Ureter (tissue), 1 donor: Measurements from ENCODE around the gene CABCOCO1. TPM values are rescaled to one million over a fixed set of nuclear protein-coding genes. Genes with fewer than 3 reads are reported as not detected.
"Not testable (repeated sequence)": the region's sequence is repeated elsewhere in the genome, so short reads cannot be mapped to it uniquely, and the experiment has no call there.

Source experiments
- DNase-seq: peaks from one replicate; pipeline ENCODE4 v3.0.0-alpha.2; 2020; ENCODE audit warnings: low spot score
- total RNA-seq: library from RNA; stranded (reverse); gene quantifications from one replicate; pipeline ENCODE4 v1.2.4, GENCODE V29; 2023
- donor health status: DM: yes; HTN: yes; CAD: no.

The CABCOCO1 gene
- total RNA-seq, 1 donor from 2014 or later: 1.0 TPM

DNA sequence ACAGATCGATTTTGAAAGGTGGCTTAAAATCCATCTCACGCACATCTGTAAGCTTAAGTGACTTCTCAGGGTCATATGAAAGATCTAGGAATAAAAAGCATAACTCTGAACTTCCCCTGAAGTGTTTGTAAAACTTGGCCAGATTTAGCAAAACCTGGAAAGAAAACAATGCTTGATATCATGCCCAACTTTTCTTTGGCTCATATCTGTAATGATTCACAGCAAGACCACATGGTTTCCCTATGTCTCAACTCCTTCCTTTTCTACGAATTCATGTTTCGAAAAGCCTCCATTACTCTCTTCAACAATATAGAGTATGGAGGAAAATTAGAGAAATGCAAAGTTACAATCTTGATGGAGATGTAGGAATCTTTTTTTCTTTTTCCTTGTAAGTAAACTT is 20.1 kb upstream of the CABCOCO1 start:
- DNase-seq: no peak

DNA sequence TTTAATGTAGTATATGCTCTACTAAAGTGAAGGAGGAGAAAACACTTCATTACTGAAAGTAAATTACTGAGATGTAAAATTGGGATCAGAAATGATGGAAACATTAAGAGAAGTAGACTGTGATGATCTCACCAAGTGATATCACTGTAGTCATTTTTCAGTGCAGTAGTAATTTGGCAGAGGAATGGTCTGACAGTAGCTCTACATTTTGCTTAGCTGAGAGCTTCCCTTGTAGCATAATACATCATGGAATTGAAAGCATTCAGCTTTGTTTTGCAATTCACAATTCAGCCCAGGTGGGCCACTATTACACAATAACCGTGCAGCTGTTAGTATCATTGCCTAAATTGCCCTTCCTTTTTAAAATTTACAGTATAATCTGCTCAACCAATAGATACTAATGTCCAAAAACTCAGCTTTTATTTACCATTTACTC is 19.4 kb upstream of the CABCOCO1 start:
- DNase-seq: no peak

DNA sequence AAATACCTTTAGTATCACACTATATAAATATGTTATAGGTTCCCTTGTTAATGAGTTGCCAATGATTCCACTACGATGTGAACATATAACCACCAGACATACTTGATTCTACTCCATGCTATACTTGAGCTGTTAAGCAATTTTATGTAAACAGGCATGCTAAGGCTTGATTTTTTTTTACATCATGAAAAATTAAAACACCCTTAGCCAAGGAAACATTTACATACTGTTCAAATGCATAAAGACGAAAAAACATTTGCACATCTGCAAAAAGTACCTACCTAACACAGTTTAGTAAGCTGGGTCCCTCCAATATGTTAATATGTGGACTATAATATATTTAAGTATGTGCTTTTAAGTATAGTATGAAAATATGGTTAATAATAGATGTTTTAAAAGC is 9.0 kb upstream of the CABCOCO1 start:
- no peak for DNase-seq

DNA sequence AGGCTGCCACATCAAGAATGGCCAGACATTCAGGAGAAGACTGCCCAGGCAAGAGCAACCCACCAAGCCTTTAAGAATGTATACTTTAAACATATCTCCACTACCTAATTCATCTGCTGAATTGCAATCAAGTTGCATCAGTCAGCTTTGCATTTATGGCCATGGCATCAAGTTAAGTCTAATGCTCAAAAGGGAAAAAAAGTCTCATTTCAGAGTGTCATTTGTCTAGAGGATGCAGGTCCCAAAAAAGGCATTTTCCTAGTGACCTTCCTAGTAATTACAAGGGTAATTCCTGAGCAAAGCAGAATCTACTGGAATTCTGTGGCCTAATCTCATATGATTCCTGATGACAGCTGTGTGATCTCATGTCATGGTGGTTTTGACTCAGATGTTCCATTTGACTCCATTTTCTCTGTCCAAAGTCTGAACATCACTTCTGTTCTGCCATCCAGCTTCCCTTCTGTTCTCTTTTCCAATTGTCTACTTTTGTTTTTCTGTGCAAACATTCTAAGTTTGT is 7.3 kb upstream of the CABCOCO1 start:
- DNase-seq: no peak

DNA sequence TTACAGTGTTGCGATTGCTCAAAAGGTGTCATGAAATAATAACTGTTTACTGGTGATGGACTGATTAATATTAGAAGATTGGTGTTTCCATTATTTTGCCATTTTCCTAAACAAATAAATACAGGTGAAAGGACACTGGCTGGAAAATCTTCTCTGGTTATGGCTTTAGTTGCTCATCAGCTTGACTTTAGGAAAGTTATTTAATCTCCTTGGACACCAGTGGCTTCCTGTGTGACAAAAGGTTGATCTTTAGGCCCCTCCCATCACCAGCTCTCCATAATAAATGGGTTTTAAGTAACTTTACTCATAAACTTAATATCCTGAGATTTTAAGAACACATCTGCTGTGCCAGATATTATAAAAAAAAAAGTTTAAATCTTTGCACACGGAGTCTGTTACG is 737 bp downstream of the CABCOCO1 start:
- no peak for DNase-seq

DNA sequence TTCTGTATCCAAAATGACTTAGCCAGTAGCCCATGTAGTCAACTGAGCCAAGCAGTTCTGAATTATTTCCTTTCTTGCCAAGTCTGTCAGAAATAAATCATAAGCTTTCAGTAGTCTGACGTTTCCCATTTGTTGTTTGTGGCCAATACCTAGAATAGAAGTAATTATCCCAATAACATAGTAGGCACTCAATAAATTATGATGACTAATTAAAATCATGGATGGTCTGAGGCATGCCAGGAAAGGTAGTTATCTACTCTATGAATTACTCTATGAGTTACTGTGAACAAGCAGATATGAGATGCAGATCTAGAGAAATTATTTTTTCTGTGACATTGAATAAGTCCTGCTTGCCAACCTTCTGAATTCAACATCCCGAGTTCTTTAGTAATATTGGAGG is 2.3 kb downstream of the CABCOCO1 start:
- DNase-seq: no peak

DNA sequence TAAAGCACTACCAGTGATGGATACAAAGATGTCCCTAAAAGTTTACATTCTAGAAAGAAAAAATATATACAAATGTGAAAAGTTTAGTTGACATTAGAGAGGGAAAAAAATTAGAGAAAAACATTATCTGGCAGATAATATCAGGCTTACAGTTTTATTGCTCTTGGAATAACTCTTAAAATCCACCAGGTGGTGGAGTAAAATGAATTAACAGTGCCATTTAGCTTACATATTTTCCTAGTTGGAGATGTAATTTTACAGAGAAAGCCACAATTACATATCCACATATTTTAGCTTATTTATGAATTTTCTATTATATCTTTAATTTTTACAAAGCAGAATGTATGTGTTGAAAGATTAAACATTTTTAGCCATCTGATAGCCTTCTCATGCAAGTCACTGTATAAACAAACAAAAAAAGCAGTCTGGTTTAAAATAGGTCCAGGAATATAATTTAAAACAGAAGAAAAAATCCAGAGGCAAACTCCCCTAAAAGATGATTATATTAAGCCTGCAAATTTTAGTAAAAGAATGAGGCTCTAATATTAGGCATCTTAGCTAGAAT is 6.5 kb downstream of the CABCOCO1 start:
- no peak for DNase-seq

DNA sequence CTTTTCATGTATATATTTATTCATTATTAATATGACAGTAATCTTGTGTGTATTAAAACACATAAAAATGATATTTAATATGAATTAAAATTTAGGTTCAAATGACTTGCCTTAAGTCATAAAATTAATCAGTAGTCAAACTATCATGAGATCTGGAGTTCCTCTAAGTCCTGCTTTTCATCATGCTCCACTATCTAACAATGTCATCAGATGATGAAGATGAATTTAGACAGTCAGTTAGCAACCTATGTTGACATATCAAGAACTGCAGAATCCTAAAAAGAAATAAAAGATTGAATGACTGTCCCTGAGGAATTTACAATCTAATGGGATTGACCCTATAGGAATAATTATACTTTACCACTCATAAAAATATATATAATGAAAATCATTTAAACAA is 7.1 kb downstream of the CABCOCO1 start:
- DNase-seq: no peak

DNA sequence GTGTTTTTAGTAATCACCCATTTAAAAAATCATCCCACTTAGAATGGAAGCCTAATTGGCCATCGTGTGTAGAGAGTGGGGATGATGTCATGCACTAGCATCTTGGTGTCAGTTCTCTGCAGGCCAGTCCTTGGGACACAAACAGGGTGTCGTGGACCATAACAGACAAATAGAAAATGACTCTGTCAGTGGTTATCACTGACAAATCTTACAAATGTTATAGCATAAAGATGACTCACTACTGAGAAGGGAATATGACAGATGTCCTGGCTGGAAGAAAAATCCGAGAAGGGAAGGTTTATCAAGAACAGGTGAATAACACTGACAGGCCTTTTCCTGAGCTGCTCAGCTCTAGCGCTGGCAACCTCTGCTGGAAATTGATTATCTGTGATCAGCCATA is 10.6 kb downstream of the CABCOCO1 start:
- no peak for DNase-seq

DNA sequence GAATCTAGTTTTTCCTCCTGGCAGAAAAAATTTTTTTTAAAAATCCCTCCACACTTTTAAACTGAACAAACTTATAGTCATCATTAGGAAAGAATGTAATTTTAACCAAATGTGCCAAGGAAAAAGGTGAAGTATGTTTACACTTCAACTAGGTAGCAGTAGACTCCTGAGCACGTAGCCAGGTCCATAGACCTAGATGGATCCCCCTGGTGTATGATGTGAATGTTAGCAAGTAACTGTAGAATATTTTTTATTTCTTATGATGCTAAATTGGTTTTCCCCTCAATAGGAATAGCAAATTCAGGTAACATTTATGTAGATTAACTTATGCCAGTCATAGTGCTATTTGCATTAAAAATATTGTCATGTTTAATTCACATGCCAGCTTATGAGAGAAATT is 19.6 kb downstream of the CABCOCO1 start:
- DNase-seq: no peak

DNA sequence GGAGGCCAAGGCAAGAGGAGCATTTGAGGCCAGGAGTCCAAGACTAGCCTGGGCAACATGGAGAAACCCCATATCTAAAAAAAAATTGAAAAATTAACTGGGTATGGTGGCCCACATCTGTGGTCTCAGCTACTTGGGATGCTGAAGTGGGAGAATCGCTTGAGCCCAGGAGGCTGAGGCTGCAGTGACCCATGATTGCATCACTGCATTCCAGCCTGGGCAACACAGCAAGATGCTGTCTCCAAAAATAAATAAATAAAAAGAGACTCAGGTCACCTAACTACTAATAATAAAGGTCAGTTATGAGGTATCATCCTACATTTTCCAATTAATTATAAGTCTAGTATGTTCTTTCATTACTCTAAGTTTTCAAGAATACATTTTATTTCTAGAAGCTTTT is 20.6 kb downstream of the CABCOCO1 start:
- no peak for DNase-seq

DNA sequence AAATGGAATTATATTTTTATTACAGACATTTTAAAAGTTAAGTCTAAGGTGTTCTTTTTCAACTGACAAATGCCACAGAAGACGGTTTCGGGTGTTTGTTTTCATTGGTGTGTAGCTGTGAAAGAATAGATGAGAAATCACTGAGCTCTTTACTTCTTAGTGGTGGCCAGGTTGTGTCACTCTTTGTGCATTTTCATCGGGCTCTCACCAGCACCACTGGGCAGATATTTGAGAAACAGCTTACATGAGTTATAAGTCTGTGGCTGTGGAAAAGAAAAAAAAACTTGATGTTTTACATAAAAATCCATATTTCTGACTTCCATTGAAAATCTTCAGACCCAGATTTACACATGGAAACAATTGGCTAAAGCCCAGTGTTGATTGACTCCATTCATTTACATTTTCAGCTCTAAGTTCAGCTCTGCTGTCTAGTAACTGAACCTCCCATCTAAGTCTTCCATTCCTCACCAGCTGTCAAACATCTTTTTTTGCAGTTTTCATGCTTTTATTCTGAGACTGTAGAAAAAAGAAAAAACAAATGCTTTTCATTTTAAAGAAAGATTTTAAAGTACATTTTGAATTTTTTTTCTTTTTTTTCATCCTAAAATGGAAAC is 22.3 kb downstream of the CABCOCO1 start:
- no peak for DNase-seq

DNA sequence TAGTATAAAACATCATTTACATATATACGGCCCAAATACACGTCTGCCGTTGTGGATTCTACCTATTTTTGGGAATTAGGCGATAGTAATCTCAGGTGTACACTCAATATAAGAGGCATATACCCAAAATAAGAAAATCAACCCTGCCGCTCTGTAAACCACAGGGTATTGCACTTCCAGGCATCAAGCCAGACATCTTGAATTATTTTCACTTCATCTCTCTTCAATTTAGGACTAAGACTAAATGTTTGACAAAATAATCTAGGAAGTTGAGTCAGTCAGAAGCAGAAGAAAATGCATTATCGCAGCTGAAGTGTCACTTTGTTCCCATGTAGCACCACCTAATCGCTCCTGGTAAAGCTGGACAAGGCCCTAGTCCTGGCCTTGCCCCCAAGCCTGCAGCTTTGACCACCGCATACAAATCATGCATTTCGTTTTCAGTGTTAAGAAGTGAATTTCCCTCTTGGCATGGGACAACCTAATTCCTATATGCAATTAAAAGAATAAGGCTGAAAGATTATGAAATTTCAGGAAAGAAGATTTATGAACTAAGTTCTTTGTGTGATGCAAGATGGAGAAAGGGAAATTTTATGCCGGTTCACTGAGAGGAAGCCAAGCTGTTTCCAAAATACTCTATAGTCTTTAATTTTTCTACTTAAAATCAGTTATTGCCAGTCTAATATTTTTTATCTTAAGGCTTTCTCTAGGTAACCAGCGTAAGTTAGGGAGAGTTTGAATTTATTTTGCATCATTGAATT is 26.0 kb downstream of the CABCOCO1 start:
- DNase-seq: no peak

DNA sequence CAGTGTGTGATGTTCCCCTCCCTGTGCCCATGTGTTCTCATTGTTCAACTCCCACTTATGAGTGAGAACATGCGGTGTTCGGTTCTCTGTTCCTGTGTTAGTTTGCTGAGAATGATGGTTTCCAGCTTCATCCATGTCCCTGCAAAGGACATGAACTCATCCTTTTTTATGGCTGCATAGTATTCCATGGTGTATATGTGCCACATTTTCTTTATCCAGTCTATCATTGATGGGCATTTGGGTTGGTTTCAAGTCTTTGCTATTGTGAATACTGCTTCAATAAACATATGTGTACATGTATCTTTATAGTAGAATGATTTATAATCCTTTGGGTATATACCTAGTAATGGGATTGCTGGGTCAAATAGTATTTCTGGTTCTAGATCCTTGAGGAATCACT is 28.9 kb downstream of the CABCOCO1 start:
- not testable (repeated sequence) for DNase-seq

DNA sequence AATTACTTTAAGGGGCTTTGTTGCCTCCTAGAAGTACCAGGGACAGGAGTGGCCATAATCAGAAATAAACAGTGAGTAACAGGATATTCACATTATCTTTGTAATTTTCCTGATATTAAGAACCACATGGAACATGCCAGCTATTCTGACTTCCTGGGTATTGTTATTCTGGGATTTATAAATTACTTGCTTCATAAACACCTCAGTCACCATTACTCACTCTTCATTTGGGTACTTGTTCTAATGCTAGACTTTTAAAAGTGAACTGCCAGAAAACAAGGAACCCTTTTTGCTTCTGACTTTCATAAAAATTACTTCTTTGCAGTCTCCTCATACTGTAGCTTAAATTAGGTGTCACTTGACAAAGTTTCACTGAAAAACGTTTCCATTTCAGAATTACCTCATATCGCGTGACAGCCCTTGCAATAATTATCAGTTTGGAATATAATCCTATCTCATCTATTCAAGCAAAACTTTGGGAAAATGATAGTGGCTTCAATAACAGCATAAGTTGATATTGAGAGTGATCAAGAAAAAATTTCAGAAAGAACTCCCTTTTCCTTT is 29.8 kb downstream of the CABCOCO1 start:
- DNase-seq: no peak

DNA sequence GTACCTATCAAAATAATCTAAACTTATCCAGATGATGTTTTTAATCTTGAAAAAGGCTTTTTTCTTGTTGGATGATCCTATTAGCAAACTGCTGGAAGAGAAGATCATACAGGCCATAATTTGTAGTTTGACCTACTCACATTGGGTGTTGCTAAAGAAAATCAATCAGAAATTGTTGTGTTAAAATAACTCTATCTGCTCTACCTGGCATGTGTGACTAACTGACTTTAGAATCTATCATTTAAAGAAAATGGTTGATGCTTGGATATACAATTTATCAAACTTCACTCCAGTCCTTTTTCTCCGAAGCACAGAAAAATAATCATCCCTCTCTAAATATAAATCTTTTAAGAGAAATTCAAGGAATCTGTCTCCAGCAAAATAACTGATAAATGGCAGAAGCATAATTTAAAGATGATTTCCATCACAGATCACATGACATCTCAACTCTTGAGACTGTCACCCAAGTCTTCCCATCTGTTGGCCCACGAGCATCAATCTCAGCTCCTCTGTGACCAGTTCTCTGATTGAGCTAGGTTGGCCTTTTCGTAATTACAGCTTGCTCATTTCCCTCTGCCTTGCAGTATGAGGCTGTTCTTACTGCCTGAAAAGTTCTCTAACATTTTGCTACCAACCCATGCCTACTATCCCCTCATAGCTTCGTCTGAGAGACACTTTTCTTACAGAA is 36.4 kb downstream of the CABCOCO1 start:
- DNase-seq: no peak

DNA sequence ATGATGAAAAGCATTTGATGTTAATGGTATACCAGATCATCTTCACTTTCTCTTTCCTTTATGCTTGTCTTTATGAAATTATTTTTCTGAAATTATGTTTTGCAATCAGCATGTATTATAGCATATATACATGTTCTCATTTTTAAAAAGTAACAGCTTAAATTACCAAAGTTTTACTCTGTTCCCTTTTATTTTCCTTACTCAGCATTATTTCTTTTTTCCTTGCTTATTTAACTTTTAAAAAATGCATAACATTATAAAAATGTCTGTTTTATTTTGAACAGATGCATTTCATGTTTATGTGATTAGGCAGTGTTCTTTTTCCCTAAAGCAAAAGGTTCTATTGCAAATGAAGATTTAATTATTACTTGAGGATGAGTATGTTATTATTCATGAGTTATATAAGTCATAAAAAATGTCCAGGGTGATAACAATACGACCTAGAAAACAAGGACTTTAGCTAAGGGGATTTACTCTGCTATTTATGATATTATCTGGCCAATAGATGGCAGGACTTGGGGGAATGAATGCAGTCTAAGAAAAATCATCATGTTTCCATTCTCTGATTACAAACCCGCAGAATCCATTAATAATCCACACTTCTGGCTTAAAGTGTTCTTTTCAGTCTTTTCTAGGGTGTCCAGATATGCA is 38.5 kb downstream of the CABCOCO1 start:
- DNase-seq: no peak

DNA sequence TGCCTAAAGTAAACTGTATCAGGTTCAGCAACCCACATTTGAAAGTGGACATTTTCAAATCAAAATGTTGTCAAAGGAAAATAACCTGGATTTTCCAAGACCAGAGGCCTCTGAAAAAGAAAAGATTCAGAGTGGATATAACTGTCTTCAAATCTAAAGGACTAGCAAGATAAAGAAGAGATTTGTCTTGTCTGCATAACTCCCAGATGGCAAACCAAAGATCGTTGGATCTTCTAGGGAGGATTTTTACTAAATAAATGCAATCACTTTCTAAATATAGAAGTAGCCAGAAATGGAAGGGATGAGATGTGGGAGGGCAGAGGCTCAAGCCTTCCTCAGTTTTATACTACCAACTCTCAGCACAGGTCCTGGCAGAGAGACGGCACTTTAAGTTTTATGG is 39.0 kb downstream of the CABCOCO1 start:
- DNase-seq: no peak

DNA sequence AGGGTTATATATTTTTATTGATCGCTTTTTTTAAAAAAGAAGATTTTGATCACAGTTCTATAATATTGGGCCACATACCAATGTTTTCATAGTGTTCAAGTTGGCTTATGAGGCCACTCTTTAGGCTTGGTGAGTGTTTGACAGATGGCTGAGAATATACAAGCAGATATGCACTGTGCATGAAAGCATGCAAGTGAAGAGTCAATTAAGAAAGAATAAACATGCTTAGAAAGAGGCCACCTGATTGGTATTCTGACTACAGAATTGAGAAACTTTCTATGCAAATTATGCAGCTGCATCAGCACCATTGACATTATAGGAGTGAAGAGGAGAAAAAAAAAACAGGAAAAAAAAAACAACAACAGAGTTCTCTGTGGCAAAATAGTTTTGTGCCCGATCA is 39.9 kb downstream of the CABCOCO1 start:
- DNase-seq: no peak

DNA sequence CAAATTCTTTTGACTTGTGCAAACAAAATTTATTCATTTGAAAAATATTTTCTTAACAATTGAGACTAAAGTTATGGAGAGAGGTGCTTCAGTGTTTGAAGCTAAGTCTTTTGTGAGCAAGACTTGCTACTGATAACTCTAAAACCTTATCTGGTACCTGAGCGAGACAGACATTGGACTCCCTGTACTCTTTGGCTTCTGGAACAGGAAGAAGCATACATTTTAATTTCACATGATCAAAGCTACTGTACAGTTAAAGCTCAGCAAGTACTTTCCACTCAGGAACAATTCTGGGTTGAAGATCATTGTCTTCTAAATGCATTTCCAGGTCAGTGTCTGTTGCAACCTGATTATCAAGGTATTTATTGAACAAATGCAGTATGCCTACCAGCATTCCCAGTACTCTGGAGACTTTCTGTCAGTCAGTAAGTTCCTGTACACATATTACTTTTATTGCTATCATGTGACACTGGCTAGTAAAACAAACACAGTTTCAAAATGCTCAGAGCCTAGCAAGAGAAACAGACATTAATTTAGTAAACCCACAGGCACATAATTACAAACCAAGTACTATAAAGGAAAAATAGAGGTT is 42.4 kb downstream of the CABCOCO1 start:
- no peak for DNase-seq

DNA sequence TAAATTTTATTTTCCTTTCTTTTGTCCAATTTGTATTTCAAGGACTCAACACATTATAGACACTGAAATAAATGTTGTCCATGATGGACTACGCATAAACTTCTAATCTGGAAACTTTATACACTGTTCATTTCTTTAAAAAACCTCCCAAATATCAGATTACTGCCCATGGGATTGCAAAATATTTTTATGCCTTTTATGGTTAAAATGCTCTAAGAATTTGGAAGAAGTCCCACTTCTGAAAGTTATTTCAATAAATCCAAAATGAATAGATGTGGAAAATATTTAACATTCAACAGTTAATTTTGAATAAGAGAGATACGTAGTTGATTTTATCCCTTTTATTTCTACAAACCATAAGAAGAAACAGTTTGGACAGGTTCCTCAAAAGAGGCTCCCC is 46.1 kb downstream of the CABCOCO1 start:
- DNase-seq: no peak
